Bronchial epithelial cell (primary cell): ENCODE data around the gene STOX2. TPM values are rescaled to one million over a fixed set of nuclear protein-coding genes. Genes with fewer than 3 reads are reported as not detected.

Source experiments
- DNase-seq: peaks from one replicate; pipeline ENCODE4 v3.0.0-alpha.2; 2010; ENCODE audit warnings: low read depth
- FAIRE-seq: peaks from 2 replicates; lab custom pipeline; 2011; peaks lifted over from hg19 to GRCh38; lab: Jason Lieb, UNC
- H3K27me3 ChIP-seq: 2 replicates; pipeline ENCODE4 v1.5.1; 2011; ENCODE audit warnings: low read length; ENCODE audit not compliant: control insufficient read depth, insufficient read depth
- H3K36me3 ChIP-seq: 2 replicates; pipeline ENCODE4 v1.5.1; 2011; ENCODE audit warnings: low read length; ENCODE audit not compliant: control insufficient read depth, insufficient read depth
- H3K4me3 ChIP-seq: 2 replicates; pipeline ENCODE4 v1.5.1; 2011; ENCODE audit warnings: mild to moderate bottlenecking, low read depth, low read length, control low read depth
- CTCF ChIP-seq: IDR thresholded peaks from 2 replicates; pipeline ENCODE4 v1.5.1; 2011; ENCODE audit warnings: mild to moderate bottlenecking, moderate library complexity, low read length, control low read depth, inconsistent platforms; ENCODE audit not compliant: insufficient read depth, severe bottlenecking
- total RNA-seq: library from RNA; depleted of rRNA; stranded (reverse); fragments of >200 nt; gene quantifications from 2 replicates; pipeline ENCODE4 v1.2.1, GENCODE V29; 2014

Gene STOX2
- total RNA-seq, 1 donor from 2014 or later: 1.3 TPM

DNA sequence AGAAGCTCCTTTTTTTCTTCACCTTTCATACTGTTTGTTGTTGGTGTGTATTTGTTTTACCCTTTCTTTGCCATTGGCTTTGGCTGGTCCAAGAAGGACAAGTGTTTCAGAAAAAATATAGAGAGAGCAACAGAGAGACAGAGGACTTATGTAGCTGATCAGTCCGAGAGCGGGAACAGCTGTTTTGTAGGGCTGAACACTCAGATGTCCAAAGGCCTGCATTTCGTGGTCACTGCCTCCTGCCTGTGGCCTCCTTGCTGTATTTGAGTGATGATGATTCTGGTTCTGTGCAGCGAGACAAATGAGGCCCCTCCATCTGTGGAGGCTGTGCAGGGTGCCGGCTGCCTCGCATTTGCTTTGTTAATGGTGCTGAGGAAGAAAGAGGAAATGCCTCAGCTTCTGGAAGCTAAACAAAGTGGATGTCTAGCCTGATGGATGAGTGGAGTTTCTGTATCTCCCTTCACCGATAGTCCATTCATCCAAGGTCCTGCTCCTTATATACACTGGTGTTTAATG lies 19.8 kb upstream of the STOX2 start:
- DNase-seq: no peak
- Histone ChIP-seq H3K36me3 (no peaks in the 10 kb centered on the region), H3K27me3 (no peaks in the 10 kb centered on the region), H3K4me3 (no peak overlapping the region)
- no peak for FAIRE-seq
- TF ChIP-seq CTCF: no peak

DNA sequence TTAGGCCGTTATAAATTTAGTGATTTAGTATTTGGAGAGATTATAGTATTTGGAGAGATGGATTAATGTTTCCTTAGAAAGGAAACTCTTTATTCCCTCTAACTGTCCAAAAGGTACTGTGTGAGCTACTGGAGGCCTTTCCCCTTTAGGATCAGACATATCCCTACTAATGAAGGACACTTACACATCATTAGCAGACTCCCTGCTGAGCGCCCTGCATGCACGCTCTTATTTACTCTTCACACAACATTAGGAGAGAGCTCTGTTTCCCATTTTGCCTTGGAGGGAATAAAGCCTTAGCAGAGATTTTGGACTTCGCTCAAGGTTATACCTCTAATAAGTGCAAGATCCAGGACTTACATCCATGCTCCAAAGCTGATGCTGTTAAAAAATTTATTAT lies 17.8 kb upstream of the STOX2 start:
- FAIRE-seq (no peak), DNase-seq (no peak)
- Histone ChIP-seq H3K4me3 (no peak overlapping the region), H3K36me3 (no peaks in the 10 kb centered on the region), H3K27me3 (no peaks in the 10 kb centered on the region)
- no peak for TF ChIP-seq CTCF

- Histone ChIP-seq H3K27me3 (no peaks in the 10 kb centered on the region), H3K36me3 (no peaks in the 10 kb centered on the region), H3K4me3 (no peak overlapping the region)
- DNase-seq (no peak), FAIRE-seq (no peak)
- no peak for TF ChIP-seq CTCF
Measured at GRCh38 chr4:183888564-183888963, 16.5 kb upstream of the STOX2 start.

- no peaks in the 10 kb centered on the region for H3K36me3 ChIP-seq
- no peak for TF ChIP-seq CTCF
- no peak for DNase-seq
- peak; percentile 58 for FAIRE-seq
- no peak overlapping the region for H3K4me3 ChIP-seq
- H3K27me3 ChIP-seq: no peaks in the 10 kb centered on the region
Measured at GRCh38 chr4:183889190-183889589, 15.9 kb upstream of the STOX2 start.

DNA sequence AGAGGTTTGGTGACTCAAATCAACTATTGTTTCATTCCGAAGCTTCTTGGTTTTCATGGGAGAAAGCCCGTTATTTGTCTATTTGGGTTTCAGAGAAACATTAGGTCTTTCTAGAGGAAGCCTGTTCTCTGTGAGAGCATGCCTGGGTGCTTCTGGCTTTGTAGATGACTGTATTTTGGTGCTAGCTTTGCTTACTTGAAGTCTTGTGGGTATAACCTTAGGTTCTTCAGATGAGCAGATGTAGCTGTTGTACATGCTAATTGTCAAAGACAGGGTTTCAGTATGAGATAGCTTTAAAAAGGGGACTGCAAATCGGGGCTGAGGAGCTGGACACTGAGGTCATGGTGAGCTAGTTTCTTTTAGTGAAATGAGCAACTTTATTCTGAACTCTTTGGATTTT lies 7.9 kb upstream of the STOX2 start:
- no peak for FAIRE-seq

More for the DNA sequence above, 7.9 kb upstream of the STOX2 start:
- DNase-seq: no peak
- TF ChIP-seq CTCF: no peak
- no peaks in the 10 kb centered on the region for H3K27me3 ChIP-seq
- no peak overlapping the region for H3K4me3 ChIP-seq
- H3K36me3 ChIP-seq: no peaks in the 10 kb centered on the region
